DOHH2 (cell line): ENCODE results near the gene PLCD4.

Experiments
- H3F3A ChIP-seq: fragments of 200-600 bp; sonication (generic), shearing (Covaris generic); 2 replicates; pipeline ENCODE4 v1.6.0; 2016; ENCODE audit warnings: antibody characterized with exemption, mild to moderate bottlenecking; ENCODE audit not compliant: control insufficient read depth, insufficient read depth
- H3K27ac ChIP-seq: fragments of 200-600 bp; sonication (generic); 2 replicates; pipeline ENCODE4 v1.5.1; 2014; ENCODE audit warnings: low read depth, mild to moderate bottlenecking, low read length, moderate library complexity
- H3K27me3 ChIP-seq: fragments of 200-600 bp; sonication (generic); 2 replicates; pipeline ENCODE4 v1.6.1; 2014; ENCODE audit warnings: mild to moderate bottlenecking, low read length, mixed read lengths; ENCODE audit not compliant: control insufficient read depth
- H3K36me3 ChIP-seq: fragments of 200-600 bp; sonication (generic); 2 replicates; pipeline ENCODE4 v1.6.1; 2014; ENCODE audit warnings: mild to moderate bottlenecking, low read length, moderate library complexity, mixed read lengths; ENCODE audit not compliant: control insufficient read depth
- H3K4me1 ChIP-seq: fragments of 200-600 bp; sonication (generic); 2 replicates; pipeline ENCODE4 v1.6.1; 2014; ENCODE audit warnings: mild to moderate bottlenecking, low read length, mixed read lengths; ENCODE audit not compliant: control insufficient read depth
- H3K4me2 ChIP-seq: fragments of 200-600 bp; sonication (generic); 2 replicates; pipeline ENCODE4 v1.6.0; 2014; ENCODE audit warnings: mild to moderate bottlenecking, low read length, moderate library complexity
- H3K4me3 ChIP-seq: fragments of 200-600 bp; sonication (generic); 2 replicates; pipeline ENCODE4 v1.5.1; 2014; ENCODE audit warnings: mild to moderate bottlenecking, low read length, mixed read lengths
- H3K79me2 ChIP-seq: fragments of 200-600 bp; sonication (generic); 2 replicates; pipeline ENCODE4 v1.6.1; 2014; ENCODE audit warnings: mild to moderate bottlenecking, low read length, mixed read lengths; ENCODE audit not compliant: control insufficient read depth
- H3K9me2 ChIP-seq: fragments of 200-600 bp; sonication (generic); replicated peaks from 2 replicates; pipeline ENCODE4 v1.6.1; 2014; ENCODE audit warnings: mild to moderate bottlenecking, low read length, mixed read lengths; ENCODE audit not compliant: control insufficient read depth
- H3K9me3 ChIP-seq: fragments of 200-600 bp; sonication (generic); 2 replicates; pipeline ENCODE4 v1.6.1; 2014; ENCODE audit warnings: antibody characterized with exemption, low read length, mixed read lengths; ENCODE audit not compliant: control insufficient read depth, insufficient read depth
- H4K20me1 ChIP-seq: fragments of 200-600 bp; sonication (generic); 2 replicates; pipeline ENCODE4 v1.6.0; 2014; ENCODE audit warnings: low read depth, mild to moderate bottlenecking, antibody characterized with exemption, low read length, moderate library complexity; ENCODE audit not compliant: control insufficient read depth, insufficient read depth
- CTCF ChIP-seq: fragments of 200-600 bp; sonication (generic); IDR thresholded peaks from one replicate; pipeline ENCODE4 v1.5.1; 2014; ENCODE audit warnings: antibody characterized with exemption, mild to moderate bottlenecking, low read depth, low read length; ENCODE audit not compliant: poor library complexity, severe bottlenecking
- EZH2phosphoT487 ChIP-seq: fragments of 200-600 bp; sonication (generic); IDR thresholded peaks from 2 replicates; pipeline ENCODE4 v1.6.1; 2017; ENCODE audit warnings: borderline replicate concordance, mild to moderate bottlenecking, antibody characterized with exemption, low read length, moderate library complexity, mixed read lengths

PLCD4 gene

GRCh38 chr2:218626369-218626768 lies 18.7 kb downstream of the PLCD4 start:
- no peak overlapping the region for H3K27ac ChIP-seq
- TF ChIP-seq CTCF (no peak), EZH2phosphoT487 (no peak)
- no peaks in the 10 kb centered on the region for H3K9me2 ChIP-seq
- H3K4me2 ChIP-seq: no peak overlapping the region
- no peaks in the 10 kb centered on the region for H3K27me3 ChIP-seq
- no peaks in the 10 kb centered on the region for H3K9me3 ChIP-seq
- peaks cover 11% of the 10 kb centered on the region for H3K4me1 ChIP-seq
- H3K79me2 ChIP-seq: no peaks in the 10 kb centered on the region
- H3K4me3 ChIP-seq: no peak overlapping the region
- H3K36me3 ChIP-seq: no peaks in the 10 kb centered on the region
- no peaks in the 10 kb centered on the region for H3F3A ChIP-seq
- H4K20me1 ChIP-seq: no peaks in the 10 kb centered on the region

- H3F3A ChIP-seq: no peaks in the 10 kb centered on the region
- no peaks in the 10 kb centered on the region for H3K27me3 ChIP-seq
- no peak overlapping the region for H3K4me2 ChIP-seq
- no peak overlapping the region for H3K4me3 ChIP-seq
- peaks cover 6% of the 10 kb centered on the region for H3K4me1 ChIP-seq
- H3K79me2 ChIP-seq: no peaks in the 10 kb centered on the region
- H4K20me1 ChIP-seq: no peaks in the 10 kb centered on the region
- H3K27ac ChIP-seq: no peak overlapping the region
- TF ChIP-seq CTCF: no peak
- TF ChIP-seq EZH2phosphoT487: no peak
- no peaks in the 10 kb centered on the region for H3K36me3 ChIP-seq
- H3K9me3 ChIP-seq: no peaks in the 10 kb centered on the region
- H3K9me2 ChIP-seq: no peaks in the 10 kb centered on the region
These were observed 20.2 kb downstream of the PLCD4 start for GRCh38 chr2:218627939-218628338.

- H3K4me2 ChIP-seq: no peak overlapping the region
- H3K27me3 ChIP-seq: no peaks in the 10 kb centered on the region
- peaks cover 33% of the 10 kb centered on the region for H3K36me3 ChIP-seq
- no peaks in the 10 kb centered on the region for H3K9me2 ChIP-seq
- TF ChIP-seq EZH2phosphoT487: no peak
- TF ChIP-seq CTCF: no peak
- no peaks in the 10 kb centered on the region for H3K9me3 ChIP-seq
- H3F3A ChIP-seq: no peaks in the 10 kb centered on the region
- H3K27ac ChIP-seq: no peak overlapping the region
- no peak overlapping the region for H3K4me3 ChIP-seq
- H4K20me1 ChIP-seq: no peaks in the 10 kb centered on the region
- no peaks in the 10 kb centered on the region for H3K79me2 ChIP-seq
- no peaks in the 10 kb centered on the region for H3K4me1 ChIP-seq
These were observed 24.1 kb downstream of the PLCD4 start for GRCh38 chr2:218631837-218632236.

- no peaks in the 10 kb centered on the region for H3K9me3 ChIP-seq
- no peak overlapping the region for H3K27ac ChIP-seq
- H3K4me3 ChIP-seq: no peak overlapping the region
- H3K9me2 ChIP-seq: no peaks in the 10 kb centered on the region
- no peaks in the 10 kb centered on the region for H3K4me1 ChIP-seq
- no peak overlapping the region for H3K4me2 ChIP-seq
- no peaks in the 10 kb centered on the region for H3F3A ChIP-seq
- peaks cover 67% of the 10 kb centered on the region for H3K36me3 ChIP-seq
- H3K27me3 ChIP-seq: no peaks in the 10 kb centered on the region
- no peaks in the 10 kb centered on the region for H4K20me1 ChIP-seq
- no peak for TF ChIP-seq EZH2phosphoT487
- no peak for TF ChIP-seq CTCF
- no peaks in the 10 kb centered on the region for H3K79me2 ChIP-seq
These were observed 28.0 kb downstream of the PLCD4 start for GRCh38 chr2:218635719-218636118.
